SU-DHL-6 (cell line): ENCODE data around the gene ADGRF5.

ENCODE experiments used
- CTCF ChIP-seq: fragments of 200-600 bp; sonication (generic); IDR thresholded peaks from one replicate; pipeline ENCODE4 v1.5.1; 2017; ENCODE audit warnings: antibody characterized with exemption, mild to moderate bottlenecking, low read length, moderate library complexity; ENCODE audit not compliant: insufficient read depth, poor library complexity, severe bottlenecking
- EZH2phosphoT487 ChIP-seq: fragments of 200-600 bp; sonication (generic), shearing (Covaris generic); conservative IDR thresholded peaks from 2 replicates; pipeline ENCODE4 v1.6.1; 2018; ENCODE audit warnings: mild to moderate bottlenecking, antibody characterized with exemption, low read length, moderate library complexity, mixed read lengths

GRCh38 chr6:46882645-46883044 lies 39.1 kb downstream of the ADGRF5 start:
- no peak for TF ChIP-seq CTCF
- no peak for TF ChIP-seq EZH2phosphoT487
